Measurements from ENCODE around the gene TEX19. TPM values are rescaled to one million over a fixed set of nuclear protein-coding genes. Genes with fewer than 3 reads are reported as not detected.

Gene TEX19
- total and polyA plus RNA-seq, 12 donors, result not detected

GRCh38 chr17:82403662-82404660 is 44.9 kb downstream of the TEX19 start:
- no peaks in the 10 kb centered on the region for H3K9me3 ChIP-seq
- WGBS, 2 donors, result 96% methylated on average over 67 of the region's 67 CpGs
- no peak for TF ChIP-seq CTCF (IDR thresholded peaks at IDR 0.05)
- H3K27me3 ChIP-seq, result no peaks in the 10 kb centered on the region
- intact Hi-C loops (cut with DNase I), result no loop called here
- no peak for ATAC-seq
- peaks cover 0 to 47% (median 0%) of the 10 kb centered on the region in 9 donors for H3K36me3 ChIP-seq
- no peak for DNase-seq
- no peak overlapping the region for H3K4me3 ChIP-seq
- H3K4me1 ChIP-seq, result peaks cover 0 to 33% (median 11%) of the 10 kb centered on the region in 9 donors
- H3K27ac ChIP-seq, result no peak overlapping the region

- no peak overlapping the region for H3K27ac ChIP-seq
- no peaks in the 10 kb centered on the region for H3K27me3 ChIP-seq
- peaks cover 0 to 22% (median 8%) of the 10 kb centered on the region in 9 donors for H3K4me1 ChIP-seq
- no peak overlapping the region for H3K4me3 ChIP-seq
- H3K36me3 ChIP-seq, result peaks cover 0 to 53% (median 0%) of the 10 kb centered on the region in 9 donors
- ATAC-seq (no peak), DNase-seq (no peak)
- WGBS, 2 donors, result 93 to 96% methylated on average over 14 of the region's 14 CpGs
- H3K9me3 ChIP-seq, result no peaks in the 10 kb centered on the region
- TF ChIP-seq CTCF (IDR thresholded peaks at IDR 0.05), result no peak
- intact Hi-C loops (cut with DNase I), result no loop called here
Observed at GRCh38 chr17:82405051-82405450, 46.0 kb downstream of the TEX19 start.

GRCh38 chr17:82406131-82406671 is 47.2 kb downstream of the TEX19 start:
- WGBS, 2 donors, result 93 to 95% methylated on average over 14 of the region's 14 CpGs
- intact Hi-C loops (cut with DNase I), result no loop called here
- no peak overlapping the region for H3K4me3 ChIP-seq
- H3K4me1 ChIP-seq, result peaks cover 0 to 14% (median 8%) of the 10 kb centered on the region in 9 donors
- DNase-seq (no peak), ATAC-seq (no peak)
- H3K27me3 ChIP-seq, result no peaks in the 10 kb centered on the region
- H3K27ac ChIP-seq, result no peak overlapping the region
- peaks cover 0 to 48% (median 0%) of the 10 kb centered on the region in 9 donors for H3K36me3 ChIP-seq
- TF ChIP-seq CTCF (IDR thresholded peaks at IDR 0.05), result no peak
- H3K9me3 ChIP-seq, result no peaks in the 10 kb centered on the region

- intact Hi-C loops (cut with DNase I), result no loop called here
- peak overlapping the region in 2 of 10 donors; percentile 25 to 42 for H3K27ac ChIP-seq
- no peak overlapping the region for H3K4me3 ChIP-seq
- no peaks in the 10 kb centered on the region for H3K27me3 ChIP-seq
- TF ChIP-seq CTCF (IDR thresholded peaks at IDR 0.05), result no peak
- DNase-seq (peak; percentile 43 to 61), ATAC-seq (peak; percentile 60 to 96 (median 88))
- peaks cover 0 to 14% (median 8%) of the 10 kb centered on the region in 9 donors for H3K4me1 ChIP-seq
- 45 to 64% methylated on average over 13 of the region's 13 CpGs for WGBS, 2 donors
- peaks cover 0 to 42% (median 0%) of the 10 kb centered on the region in 9 donors for H3K36me3 ChIP-seq
- no peaks in the 10 kb centered on the region for H3K9me3 ChIP-seq
Observed at GRCh38 chr17:82407255-82407654, 48.2 kb downstream of the TEX19 start.

All from heart right ventricle (tissue), 16 donors.